Skeletal muscle satellite cell (primary cell): ENCODE results near the gene ARHGAP6.

Experiments used
- H3K27me3 ChIP-seq: 2 replicates; pipeline ENCODE4 v1.7.0; 2013; ENCODE audit warnings: low read length; ENCODE audit not compliant: control insufficient read depth, insufficient read depth
- H3K36me3 ChIP-seq: 2 replicates; pipeline ENCODE4 v1.7.0; 2013; ENCODE audit warnings: mild to moderate bottlenecking, control low read depth, low read length; ENCODE audit not compliant: insufficient read depth
- H3K4me1 ChIP-seq: 2 replicates; pipeline ENCODE4 v1.7.0; 2013; ENCODE audit warnings: low read length; ENCODE audit not compliant: control insufficient read depth, insufficient read depth
- H3K4me2 ChIP-seq: 2 replicates; pipeline ENCODE4 v1.7.0; 2013; ENCODE audit warnings: mild to moderate bottlenecking, low read length
- H3K4me3 ChIP-seq: 2 replicates; pipeline ENCODE4 v1.7.0; 2013; ENCODE audit warnings: low read length
- H3K9ac ChIP-seq: 2 replicates; pipeline ENCODE4 v1.7.0; 2013; ENCODE audit warnings: mild to moderate bottlenecking, low read depth, low read length, moderate library complexity
- H3K9me3 ChIP-seq: replicated peaks from 2 replicates; pipeline ENCODE4 v1.7.0; 2013; ENCODE audit warnings: mild to moderate bottlenecking, control low read depth, low read length

The ARHGAP6 gene

GRCh38 chrX:11190745-11191510 is 474.8 kb downstream of the ARHGAP6 start:
- Histone ChIP-seq H3K9me3 (no peaks in the 10 kb centered on the region), H3K27me3 (no peaks in the 10 kb centered on the region), H3K4me2 (no peak overlapping the region), H3K4me3 (no peak overlapping the region), H3K36me3 (no peaks in the 10 kb centered on the region), H3K9ac (no peak overlapping the region), H3K4me1 (peaks cover 22% of the 10 kb centered on the region)

- Histone ChIP-seq H3K4me3 (no peak overlapping the region), H3K4me1 (peaks cover 22% of the 10 kb centered on the region), H3K36me3 (no peaks in the 10 kb centered on the region), H3K9me3 (no peaks in the 10 kb centered on the region), H3K4me2 (peak overlapping the region; percentile 28), H3K27me3 (no peaks in the 10 kb centered on the region), H3K9ac (no peak overlapping the region)
Measured at GRCh38 chrX:11189097-11189496, 476.6 kb downstream of the ARHGAP6 start.

DNA sequence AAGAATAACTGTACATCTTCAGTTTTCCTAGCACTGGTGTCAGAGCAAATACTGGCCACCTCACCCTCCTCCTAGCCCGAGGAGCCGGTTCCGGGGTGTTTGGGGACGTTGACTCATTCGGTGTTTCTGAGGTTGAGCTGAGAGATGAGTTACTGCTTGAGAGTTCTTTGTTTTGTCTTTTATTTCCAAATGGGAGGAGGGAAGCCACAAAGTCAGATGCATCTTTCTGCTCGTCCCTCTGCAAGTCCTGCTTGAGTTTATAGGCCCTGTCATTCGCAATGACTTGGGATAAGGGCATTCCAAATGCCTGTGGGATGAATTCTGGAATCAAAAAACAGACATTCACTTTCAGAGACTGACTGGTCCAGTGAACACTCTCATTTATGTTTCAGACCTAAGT is 477.1 kb downstream of the ARHGAP6 start:
- Histone ChIP-seq H3K36me3 (no peaks in the 10 kb centered on the region), H3K4me2 (peak overlapping the region; percentile 28), H3K9ac (no peak overlapping the region), H3K4me3 (no peak overlapping the region), H3K27me3 (no peaks in the 10 kb centered on the region), H3K4me1 (peaks cover 20% of the 10 kb centered on the region), H3K9me3 (no peaks in the 10 kb centered on the region)

DNA sequence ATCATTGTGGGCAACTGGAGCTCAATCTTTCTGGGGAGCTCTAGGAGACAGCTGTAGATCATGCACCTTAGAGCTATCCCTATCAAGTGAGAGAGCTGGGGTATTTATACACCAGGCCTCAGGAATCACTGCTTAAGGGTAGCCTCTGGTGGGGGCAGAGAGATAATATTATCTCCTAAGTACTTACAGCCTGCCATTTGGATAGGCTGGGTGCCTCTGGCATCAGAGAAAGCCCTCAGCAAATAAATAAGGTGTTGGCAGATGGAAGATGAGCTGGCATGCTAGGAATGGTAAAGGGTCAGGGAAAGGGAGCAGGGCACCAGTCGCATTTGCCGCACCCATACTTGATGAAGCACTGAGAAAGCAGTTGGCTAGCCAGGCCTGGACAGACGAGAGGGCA is 478.7 kb downstream of the ARHGAP6 start:
- Histone ChIP-seq H3K36me3 (no peaks in the 10 kb centered on the region), H3K4me2 (no peak overlapping the region), H3K9me3 (no peaks in the 10 kb centered on the region), H3K4me1 (peaks cover 15% of the 10 kb centered on the region), H3K27me3 (no peaks in the 10 kb centered on the region), H3K4me3 (no peak overlapping the region), H3K9ac (no peak overlapping the region)

GRCh38 chrX:11185861-11186260 is 479.9 kb downstream of the ARHGAP6 start:
- no peaks in the 10 kb centered on the region for H3K9me3 ChIP-seq
- no peaks in the 10 kb centered on the region for H3K36me3 ChIP-seq
- peaks cover 15% of the 10 kb centered on the region for H3K4me1 ChIP-seq
- no peak overlapping the region for H3K4me3 ChIP-seq
- no peak overlapping the region for H3K4me2 ChIP-seq
- no peaks in the 10 kb centered on the region for H3K27me3 ChIP-seq
- H3K9ac ChIP-seq, result no peak overlapping the region

- H3K36me3 ChIP-seq, result no peaks in the 10 kb centered on the region
- H3K9me3 ChIP-seq, result no peaks in the 10 kb centered on the region
- H3K4me1 ChIP-seq, result no peaks in the 10 kb centered on the region
- no peaks in the 10 kb centered on the region for H3K27me3 ChIP-seq
- no peak overlapping the region for H3K4me2 ChIP-seq
- no peak overlapping the region for H3K9ac ChIP-seq
- no peak overlapping the region for H3K4me3 ChIP-seq
Measured at GRCh38 chrX:11180571-11180970, 485.1 kb downstream of the ARHGAP6 start.

GRCh38 chrX:11172415-11172814 is 493.3 kb downstream of the ARHGAP6 start:
- Histone ChIP-seq H3K27me3 (no peaks in the 10 kb centered on the region), H3K9me3 (no peaks in the 10 kb centered on the region), H3K9ac (no peak overlapping the region), H3K36me3 (no peaks in the 10 kb centered on the region), H3K4me2 (no peak overlapping the region), H3K4me3 (no peak overlapping the region), H3K4me1 (no peaks in the 10 kb centered on the region)

DNA sequence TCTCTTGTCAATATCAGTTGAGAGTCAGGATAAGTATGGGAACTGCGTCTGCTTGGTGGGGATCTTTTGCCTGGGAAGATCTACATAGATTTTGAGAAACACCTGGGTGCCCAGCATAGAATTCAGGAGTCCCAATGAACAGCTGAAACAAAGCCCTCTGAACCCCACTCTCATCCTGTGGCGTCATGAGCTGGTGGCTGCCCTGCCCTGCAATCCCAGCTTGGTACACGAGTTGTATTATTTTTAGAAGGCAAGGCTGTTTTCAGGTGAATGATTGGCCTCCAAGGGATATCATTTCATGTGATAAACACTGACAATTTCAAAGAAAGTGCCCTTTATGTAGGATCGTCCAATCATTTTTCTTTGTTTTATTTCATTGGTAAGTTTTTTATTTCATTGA is 493.8 kb downstream of the ARHGAP6 start:
- H3K4me1 ChIP-seq, result no peaks in the 10 kb centered on the region
- no peak overlapping the region for H3K4me3 ChIP-seq
- no peaks in the 10 kb centered on the region for H3K27me3 ChIP-seq
- H3K9me3 ChIP-seq, result no peaks in the 10 kb centered on the region
- no peak overlapping the region for H3K9ac ChIP-seq
- no peak overlapping the region for H3K4me2 ChIP-seq
- no peaks in the 10 kb centered on the region for H3K36me3 ChIP-seq

DNA sequence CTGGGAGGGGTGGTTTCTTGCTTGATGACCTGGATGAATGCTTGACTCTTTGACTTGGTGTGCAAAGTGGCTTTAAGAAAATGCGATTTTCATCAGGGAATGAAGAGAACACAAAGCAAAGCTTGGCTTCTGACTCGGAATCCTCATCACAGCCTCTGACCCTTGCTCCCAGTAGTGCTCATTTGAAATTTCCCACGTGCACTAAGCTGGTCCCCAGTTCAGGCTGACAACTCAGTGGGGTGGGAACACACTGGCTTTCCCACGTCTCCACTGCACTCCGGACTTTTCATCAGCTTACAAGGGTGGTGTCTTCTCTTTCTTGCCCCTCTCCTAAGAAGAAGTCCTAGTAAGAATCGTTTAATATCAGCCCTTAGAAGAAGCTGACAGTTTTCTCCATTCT is 501.3 kb downstream of the ARHGAP6 start:
- H3K4me3 ChIP-seq, result no peak overlapping the region
- H3K9ac ChIP-seq, result no peak overlapping the region
- no peaks in the 10 kb centered on the region for H3K27me3 ChIP-seq
- no peaks in the 10 kb centered on the region for H3K36me3 ChIP-seq
- no peaks in the 10 kb centered on the region for H3K9me3 ChIP-seq
- no peak overlapping the region for H3K4me2 ChIP-seq
- H3K4me1 ChIP-seq, result no peaks in the 10 kb centered on the region

DNA sequence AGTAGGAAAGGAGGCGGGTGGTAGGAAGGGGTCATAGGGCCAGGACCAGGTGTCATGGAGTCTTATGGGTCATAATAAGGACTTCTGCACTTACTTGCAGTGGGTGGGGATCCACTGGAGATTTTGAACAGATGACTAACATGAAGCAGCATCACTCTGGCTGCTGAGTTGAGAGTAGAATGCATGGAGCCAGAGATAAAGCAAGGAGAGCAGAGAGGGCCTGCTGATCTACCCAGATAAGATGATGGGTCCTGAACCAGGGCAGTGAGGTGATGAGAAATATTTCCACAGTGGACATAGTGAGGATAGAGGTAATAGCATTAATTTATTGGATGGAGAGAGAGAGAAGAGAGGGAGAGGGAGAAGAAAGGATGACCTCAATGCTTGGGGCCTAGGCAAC is 506.6 kb downstream of the ARHGAP6 start:
- H3K36me3 ChIP-seq, result no peaks in the 10 kb centered on the region
- no peaks in the 10 kb centered on the region for H3K27me3 ChIP-seq
- no peak overlapping the region for H3K4me2 ChIP-seq
- no peaks in the 10 kb centered on the region for H3K9me3 ChIP-seq
- H3K4me1 ChIP-seq, result no peaks in the 10 kb centered on the region
- H3K4me3 ChIP-seq, result no peak overlapping the region
- H3K9ac ChIP-seq, result no peak overlapping the region

DNA sequence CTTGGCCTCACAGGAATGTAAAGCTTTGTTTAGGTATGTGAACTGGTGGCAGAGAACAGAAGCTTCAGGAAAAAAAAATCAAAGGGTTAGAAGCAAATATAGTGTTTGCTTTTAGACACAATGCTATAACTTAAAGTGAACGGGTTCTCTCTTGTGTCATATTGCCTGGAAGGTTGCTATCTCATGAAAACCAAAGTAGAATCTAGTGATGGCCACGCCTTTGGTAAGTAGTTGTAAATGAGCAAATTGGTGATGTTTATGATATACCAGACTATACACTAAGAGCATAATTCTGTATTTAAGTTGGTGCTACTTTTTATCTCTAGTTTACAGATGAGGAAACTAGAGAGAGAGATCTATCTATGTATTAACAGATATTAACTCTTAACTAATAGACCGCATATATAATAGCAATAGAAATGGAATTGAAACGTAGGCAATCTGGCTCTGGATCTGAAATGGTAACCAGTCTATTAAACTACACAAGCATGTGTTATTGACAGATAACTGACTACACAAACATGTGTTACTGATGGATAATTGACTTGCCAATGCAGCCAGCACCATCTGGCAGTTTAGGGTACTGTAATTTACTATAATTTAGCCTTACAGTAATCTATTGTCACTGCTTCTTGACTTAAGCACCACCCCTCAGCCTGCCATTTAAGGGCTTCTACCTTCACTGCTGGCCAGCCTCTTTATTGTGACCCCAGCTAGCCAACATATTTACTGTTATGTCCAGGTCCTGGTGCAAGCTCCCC is 513.7 kb downstream of the ARHGAP6 start:
- H3K9ac ChIP-seq, result no peak overlapping the region
- H3K9me3 ChIP-seq, result no peaks in the 10 kb centered on the region
- H3K4me3 ChIP-seq, result no peak overlapping the region
- H3K4me1 ChIP-seq, result no peaks in the 10 kb centered on the region
- H3K36me3 ChIP-seq, result no peaks in the 10 kb centered on the region
- no peaks in the 10 kb centered on the region for H3K27me3 ChIP-seq
- H3K4me2 ChIP-seq, result no peak overlapping the region

DNA sequence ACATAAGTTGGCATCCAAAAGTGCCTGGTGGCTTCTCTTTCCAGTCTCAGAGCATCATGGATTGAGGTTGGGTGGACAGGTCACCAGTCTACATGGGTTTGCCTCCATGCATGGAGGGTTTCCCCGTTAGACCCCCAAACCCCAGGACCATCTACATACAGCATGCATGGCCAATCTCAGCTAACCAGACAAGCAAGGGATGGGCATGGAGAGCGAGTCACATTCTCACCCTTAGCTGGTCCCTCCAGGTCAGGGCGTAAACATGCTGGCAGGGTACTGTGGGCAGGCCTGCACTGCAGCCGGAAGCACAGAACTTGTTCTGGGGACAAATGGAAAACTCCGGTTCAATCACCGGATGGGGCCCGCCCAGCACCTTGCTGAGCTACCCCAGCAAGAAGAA is 517.3 kb downstream of the ARHGAP6 start:
- no peak overlapping the region for H3K9ac ChIP-seq
- H3K36me3 ChIP-seq, result no peaks in the 10 kb centered on the region
- H3K9me3 ChIP-seq, result no peaks in the 10 kb centered on the region
- H3K4me2 ChIP-seq, result no peak overlapping the region
- H3K4me3 ChIP-seq, result no peak overlapping the region
- H3K4me1 ChIP-seq, result no peaks in the 10 kb centered on the region
- no peaks in the 10 kb centered on the region for H3K27me3 ChIP-seq
